HUES64 (cell line): ENCODE data around the gene SEMA5A.

ENCODE experiments used
- H3K27ac ChIP-seq: 2 replicates; pipeline ENCODE4 v1.7.0; 2013; ENCODE audit warnings: low read depth, low read length, inconsistent platforms
- H3K27me3 ChIP-seq: 2 replicates; pipeline ENCODE4 v1.6.1; 2013; ENCODE audit warnings: mild to moderate bottlenecking, low read length; ENCODE audit not compliant: insufficient read depth
- H3K36me3 ChIP-seq: 2 replicates; pipeline ENCODE4 v1.6.1; 2013; ENCODE audit warnings: mild to moderate bottlenecking, low read length; ENCODE audit not compliant: insufficient read depth
- H3K4me1 ChIP-seq: 2 replicates; pipeline ENCODE4 v1.6.1; 2013; ENCODE audit warnings: mild to moderate bottlenecking, low read length, moderate library complexity; ENCODE audit not compliant: insufficient read depth
- H3K4me3 ChIP-seq: 2 replicates; pipeline ENCODE4 v1.5.1; 2013; ENCODE audit warnings: mild to moderate bottlenecking, low read length, moderate library complexity
- H3K9ac ChIP-seq: 2 replicates; pipeline ENCODE4 v1.6.1; 2013; ENCODE audit warnings: mild to moderate bottlenecking, low read depth, low read length
- H3K9me3 ChIP-seq: 2 replicates; pipeline ENCODE4 v1.6.1; 2013; ENCODE audit warnings: low read depth, low read length; ENCODE audit not compliant: insufficient read depth
- WGBS: fragments of 150-250, 120-280 bp; methylation state at CpG from one replicate; pipeline ENCODE4 v1.1.7; 2013; ENCODE audit warnings: missing lambda C conversion rate; 5-methylcytosine and 5-hydroxymethylcytosine counted together

SEMA5A gene

DNA sequence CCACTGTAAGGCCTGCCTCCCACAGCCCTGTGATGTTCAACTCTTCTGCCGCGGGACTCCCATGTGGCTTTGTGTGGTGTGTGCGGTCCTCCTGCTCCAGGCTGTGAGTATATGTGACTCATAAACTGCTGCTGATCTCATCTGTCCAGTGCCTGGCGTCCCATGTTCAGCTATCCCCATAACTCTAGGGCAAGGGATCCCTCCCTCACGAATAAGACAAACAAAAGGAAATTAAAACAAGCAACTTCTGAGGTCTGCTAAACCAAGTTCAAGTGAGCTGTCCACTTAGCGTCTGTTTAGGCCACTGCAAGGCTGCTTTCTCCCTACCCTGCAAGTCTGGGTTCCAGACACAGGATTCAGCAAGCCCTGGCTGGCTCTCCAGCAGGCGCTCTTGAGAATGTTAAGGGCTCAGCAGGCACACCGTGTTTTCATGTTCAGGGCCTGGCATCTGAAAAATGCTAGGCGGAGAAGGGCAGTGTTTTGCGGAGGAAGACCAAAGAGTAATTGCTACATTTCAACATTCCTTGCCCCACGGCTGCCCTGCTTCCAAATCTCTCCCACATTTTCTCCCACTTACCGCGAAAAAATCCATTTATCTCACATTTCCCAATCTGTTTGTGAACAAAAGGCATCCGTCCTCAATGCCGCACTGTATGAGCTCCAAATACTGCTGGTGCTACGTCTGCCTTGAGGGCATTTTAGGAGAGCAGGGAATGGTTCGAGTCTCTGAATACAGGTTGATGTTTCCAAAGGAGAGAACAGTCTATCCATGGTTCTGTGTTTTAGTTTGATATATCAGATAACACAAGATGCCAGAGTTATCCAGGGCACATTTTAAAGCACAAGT lies 280.2 kb downstream of the SEMA5A start:
- peak overlapping the region; percentile 8; the same call in 1 of the 2 replicates for H3K9ac ChIP-seq
- 72% methylated on average over 17 of the region's 17 CpGs for WGBS
- H3K4me3 ChIP-seq: no peak overlapping the region
- H3K36me3 ChIP-seq: no peaks in the 10 kb centered on the region
- no peaks in the 10 kb centered on the region for H3K27me3 ChIP-seq
- H3K9me3 ChIP-seq: no peaks in the 10 kb centered on the region
- H3K4me1 ChIP-seq: peaks cover 16% of the 10 kb centered on the region
- peak overlapping the region; percentile 27 for H3K27ac ChIP-seq

DNA sequence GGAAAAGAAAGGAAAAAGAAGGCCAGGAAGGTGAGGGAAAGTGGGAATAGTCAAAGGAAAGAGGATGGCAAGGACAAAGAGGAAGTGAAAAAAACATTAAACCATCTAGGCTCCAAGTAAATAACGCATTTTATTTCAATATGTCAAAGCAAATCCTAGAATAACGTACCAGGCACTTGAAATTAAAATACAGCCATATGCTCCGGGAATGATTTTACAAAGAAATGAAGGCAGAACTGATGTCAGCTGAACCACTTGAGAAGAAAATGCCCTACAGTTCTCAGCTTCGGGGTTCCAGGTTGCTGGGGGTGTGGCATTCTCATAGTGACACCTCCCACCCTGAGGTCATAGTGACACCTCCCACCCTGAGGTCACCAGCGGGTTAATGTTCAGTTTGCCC lies 281.6 kb downstream of the SEMA5A start:
- H3K27ac ChIP-seq: no peak overlapping the region
- WGBS: 95% methylated on average over 5 of the region's 5 CpGs
- H3K4me1 ChIP-seq: peaks cover 16% of the 10 kb centered on the region
- no peaks in the 10 kb centered on the region for H3K9me3 ChIP-seq
- H3K36me3 ChIP-seq: no peaks in the 10 kb centered on the region
- no peaks in the 10 kb centered on the region for H3K27me3 ChIP-seq
- H3K9ac ChIP-seq: no peak overlapping the region
- H3K4me3 ChIP-seq: no peak overlapping the region

DNA sequence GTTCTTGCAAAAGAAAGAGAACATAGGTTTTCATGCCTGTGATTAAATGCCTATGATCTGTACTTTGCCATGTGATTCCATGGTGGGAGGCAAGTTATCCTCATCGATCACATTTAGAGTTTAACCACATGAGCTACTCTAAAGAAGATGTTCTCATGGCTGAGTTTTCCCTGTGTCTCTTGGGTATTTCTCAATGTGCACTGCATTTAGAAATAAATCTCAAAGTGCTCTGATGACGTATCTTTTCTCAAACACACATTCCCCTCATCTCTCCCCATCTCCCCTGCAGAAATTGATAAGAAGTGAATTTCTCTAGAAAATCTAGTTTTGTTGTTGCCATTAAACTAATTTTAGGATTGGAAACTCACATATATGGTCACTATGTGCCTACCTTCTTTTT lies 282.2 kb downstream of the SEMA5A start:
- Histone ChIP-seq H3K9me3 (no peaks in the 10 kb centered on the region), H3K9ac (no peak overlapping the region), H3K4me3 (no peak overlapping the region), H3K4me1 (peaks cover 12% of the 10 kb centered on the region), H3K27ac (no peak overlapping the region), H3K27me3 (no peaks in the 10 kb centered on the region), H3K36me3 (no peaks in the 10 kb centered on the region)
- 100% methylated on average over 1 of the region's 2 CpGs for WGBS

DNA sequence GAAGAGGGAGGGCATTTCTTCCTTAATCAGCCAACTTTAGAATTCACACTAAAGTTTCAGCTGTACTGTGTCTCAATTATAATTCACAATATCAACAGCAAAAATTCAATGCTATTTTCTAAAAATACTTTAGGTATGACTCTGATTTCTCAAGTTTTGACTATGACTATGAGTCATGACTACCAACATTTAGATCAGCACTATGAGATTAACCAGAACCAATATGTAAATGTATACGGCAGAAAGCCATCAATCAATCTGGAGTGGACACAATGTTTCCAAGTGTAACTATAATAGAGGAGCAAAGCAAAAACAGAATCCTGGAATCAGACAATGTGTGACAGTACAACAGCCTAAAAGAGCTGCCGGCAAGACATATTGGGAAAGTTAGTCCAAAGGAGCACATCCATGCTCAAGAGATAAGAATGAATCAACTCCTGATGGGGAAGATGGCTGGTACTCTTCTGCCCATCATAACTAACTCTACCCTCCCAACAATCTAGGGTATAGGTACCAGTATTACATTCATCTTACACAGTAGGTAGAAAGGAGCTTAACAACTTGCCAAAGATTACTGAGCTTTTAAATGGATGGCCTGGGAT lies 294.4 kb downstream of the SEMA5A start:
- H3K27ac ChIP-seq: no peak overlapping the region
- no peak overlapping the region for H3K9ac ChIP-seq
- 0 out of 2 replicates have a peak, but pooled peaks cover 3% of the 10 kb centered on the region for H3K4me1 ChIP-seq
- no peaks in the 10 kb centered on the region for H3K36me3 ChIP-seq
- no peak overlapping the region for H3K4me3 ChIP-seq
- WGBS: 100% methylated on average over 2 of the region's 2 CpGs
- no peaks in the 10 kb centered on the region for H3K27me3 ChIP-seq
- H3K9me3 ChIP-seq: no peaks in the 10 kb centered on the region

DNA sequence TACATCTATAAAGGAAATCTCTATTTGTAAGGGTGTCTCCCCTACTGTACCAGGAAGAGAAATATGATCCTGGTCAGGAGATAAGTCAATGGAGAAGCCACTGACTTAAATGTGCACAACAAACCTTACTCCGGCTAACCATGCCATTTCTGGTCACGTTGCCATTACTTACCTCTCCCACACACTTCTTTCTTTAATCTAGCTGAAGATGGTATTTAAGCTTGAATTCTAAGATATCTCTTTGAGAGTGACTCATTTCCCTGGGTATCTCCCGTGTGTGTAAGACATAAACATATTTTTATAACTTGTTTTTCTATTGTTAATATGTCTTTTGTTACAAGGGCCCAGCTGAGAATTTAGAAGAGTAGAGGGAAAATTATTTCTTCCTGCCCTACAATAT lies 296.6 kb downstream of the SEMA5A start:
- no peak overlapping the region for H3K27ac ChIP-seq
- no peaks in the 10 kb centered on the region for H3K27me3 ChIP-seq
- no peak overlapping the region for H3K4me3 ChIP-seq
- no peaks in the 10 kb centered on the region for H3K9me3 ChIP-seq
- no peaks in the 10 kb centered on the region for H3K36me3 ChIP-seq
- no peak overlapping the region for H3K9ac ChIP-seq
- 0 out of 2 replicates have a peak, but pooled peaks cover 3% of the 10 kb centered on the region for H3K4me1 ChIP-seq
- WGBS: 92% methylated on average over 2 of the region's 3 CpGs

DNA sequence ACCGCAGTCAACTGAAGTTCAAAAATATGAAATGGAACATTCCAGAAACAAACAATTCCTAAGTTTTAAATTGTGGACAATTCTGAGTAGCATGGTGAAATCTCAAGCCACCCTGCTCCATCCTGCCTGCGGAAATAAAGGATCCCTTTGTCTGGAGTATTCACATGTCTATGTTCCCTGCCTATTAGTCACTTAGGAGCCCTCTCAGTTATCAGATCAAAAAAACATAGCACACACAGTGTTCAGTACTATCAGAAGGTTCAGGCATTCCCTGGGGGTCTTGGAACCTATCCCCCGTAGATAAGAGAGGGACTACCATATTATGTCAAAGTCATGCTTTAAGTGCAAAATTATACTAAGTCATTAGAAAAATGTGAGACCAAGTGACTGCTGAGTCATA lies 300.8 kb downstream of the SEMA5A start:
- H3K4me1 ChIP-seq: 0 out of 2 replicates have a peak, but pooled peaks cover 3% of the 10 kb centered on the region
- no peak overlapping the region for H3K27ac ChIP-seq
- no peaks in the 10 kb centered on the region for H3K27me3 ChIP-seq
- H3K4me3 ChIP-seq: no peak overlapping the region
- H3K9ac ChIP-seq: no peak overlapping the region
- no peaks in the 10 kb centered on the region for H3K36me3 ChIP-seq
- 88% methylated on average over 2 of the region's 3 CpGs for WGBS
- no peaks in the 10 kb centered on the region for H3K9me3 ChIP-seq

DNA sequence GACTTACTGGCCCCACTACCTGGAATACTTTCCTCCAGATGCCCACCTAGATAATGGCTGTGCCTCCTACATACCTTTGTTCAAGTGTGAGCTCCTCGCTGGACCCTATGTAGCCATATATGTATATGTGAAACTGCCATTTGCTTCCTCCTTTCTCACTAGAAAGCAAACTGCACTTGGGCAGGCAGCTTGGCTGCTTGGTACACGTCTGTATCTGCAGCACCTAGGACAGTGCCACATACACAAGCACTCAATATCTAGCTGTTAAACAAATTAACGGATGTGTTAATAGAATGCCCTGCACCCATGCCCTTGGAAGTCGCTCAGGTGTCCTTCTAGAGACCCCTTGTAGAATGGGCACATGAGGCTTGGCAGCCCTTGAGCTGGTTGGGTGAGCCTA lies 301.5 kb downstream of the SEMA5A start:
- 0 out of 2 replicates have a peak, but pooled peaks cover 3% of the 10 kb centered on the region for H3K4me1 ChIP-seq
- whole genome bisulfite sequencing: 92% methylated on average over 4 of the region's 4 CpGs
- H3K27ac ChIP-seq: no peak overlapping the region
- no peaks in the 10 kb centered on the region for H3K36me3 ChIP-seq
- H3K4me3 ChIP-seq: no peak overlapping the region
- H3K9me3 ChIP-seq: no peaks in the 10 kb centered on the region
- H3K9ac ChIP-seq: no peak overlapping the region
- H3K27me3 ChIP-seq: no peaks in the 10 kb centered on the region

DNA sequence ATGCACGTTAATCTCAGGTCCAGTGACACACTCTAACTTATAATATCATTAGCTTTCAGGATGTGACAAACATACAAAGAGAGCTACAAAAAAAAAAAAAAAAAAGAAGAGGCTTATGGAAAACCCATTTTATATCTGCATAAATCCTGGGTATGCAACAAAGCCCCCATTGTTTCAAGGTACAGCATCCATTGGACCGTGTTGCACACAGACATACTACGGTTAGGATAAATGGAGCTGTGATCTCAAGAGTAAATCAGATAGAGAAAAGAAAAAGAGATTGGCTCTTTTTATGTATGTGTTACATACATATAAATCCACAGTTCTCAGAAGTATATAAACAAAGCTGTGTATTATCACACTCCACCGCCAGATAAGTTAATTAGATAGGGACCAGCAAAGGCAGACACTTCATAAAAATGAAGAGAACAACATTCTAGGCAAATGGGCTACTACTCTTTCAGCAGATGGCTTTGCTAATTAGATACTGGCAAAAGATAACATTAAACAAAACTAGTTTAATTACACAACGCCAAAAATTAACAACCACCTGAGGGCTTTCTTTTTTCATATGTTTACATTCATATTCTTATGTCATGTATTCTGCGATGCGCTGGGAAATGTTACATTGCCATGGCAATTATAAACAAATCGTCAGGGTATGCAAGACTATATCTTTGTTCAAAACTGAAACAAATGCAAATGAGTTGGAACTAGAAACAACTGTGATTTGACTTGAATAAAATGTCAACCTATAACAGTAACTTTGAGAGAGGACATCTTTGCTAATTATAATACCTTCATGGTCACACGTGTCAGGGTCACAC lies 304.2 kb downstream of the SEMA5A start:
- H3K36me3 ChIP-seq: no peaks in the 10 kb centered on the region
- no peaks in the 10 kb centered on the region for H3K4me1 ChIP-seq
- 94% methylated on average over 8 of the region's 9 CpGs for WGBS
- H3K4me3 ChIP-seq: no peak overlapping the region
- no peak overlapping the region for H3K27ac ChIP-seq
- no peaks in the 10 kb centered on the region for H3K9me3 ChIP-seq
- no peaks in the 10 kb centered on the region for H3K27me3 ChIP-seq
- no peak overlapping the region for H3K9ac ChIP-seq

DNA sequence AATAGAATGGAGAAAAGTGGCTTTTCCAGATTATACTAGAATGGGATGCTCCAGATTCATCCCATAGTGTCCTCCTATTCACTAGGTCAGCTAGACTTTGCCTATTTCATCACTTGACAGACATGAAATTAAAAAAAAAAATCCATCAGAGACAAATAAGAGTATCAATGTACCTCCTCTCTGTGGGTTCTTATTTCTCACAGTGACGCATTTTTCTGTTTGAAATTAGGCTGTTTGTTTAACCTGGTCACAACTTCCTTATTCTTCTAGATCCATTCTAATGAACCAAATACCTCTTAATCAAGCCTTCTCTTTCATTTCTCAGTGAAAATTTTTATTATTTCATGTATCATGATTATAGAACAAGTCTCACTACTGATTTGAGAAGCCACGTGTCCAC lies 305.4 kb downstream of the SEMA5A start:
- WGBS: 90% methylated on average over 2 of the region's 2 CpGs
- no peaks in the 10 kb centered on the region for H3K27me3 ChIP-seq

DNA sequence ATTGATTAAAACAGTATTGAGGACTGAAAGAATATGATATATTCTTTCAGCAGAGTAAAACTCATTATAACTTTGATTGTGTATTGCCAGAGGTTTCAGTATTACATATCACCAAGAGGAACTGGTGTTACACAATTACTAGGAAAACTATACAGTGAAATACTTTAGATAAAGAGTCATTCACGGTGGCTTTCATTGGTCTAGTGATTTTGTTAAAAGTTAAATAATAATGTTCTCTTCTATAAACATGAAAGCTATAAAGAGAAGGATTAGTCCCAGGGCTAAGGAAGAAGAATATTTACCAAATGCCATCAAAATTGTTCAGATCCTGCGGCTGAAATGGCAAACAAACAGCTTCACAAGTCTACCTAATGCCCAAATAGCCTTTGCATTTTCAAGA lies 306.2 kb downstream of the SEMA5A start:
- no peaks in the 10 kb centered on the region for H3K4me1 ChIP-seq
- H3K27ac ChIP-seq: no peak overlapping the region
- H3K4me3 ChIP-seq: no peak overlapping the region

More for the DNA sequence above, 305.4 kb downstream of the SEMA5A start:
- no peak overlapping the region for H3K27ac ChIP-seq
- no peaks in the 10 kb centered on the region for H3K4me1 ChIP-seq
- H3K9me3 ChIP-seq: no peaks in the 10 kb centered on the region
- no peak overlapping the region for H3K9ac ChIP-seq
- no peak overlapping the region for H3K4me3 ChIP-seq
- no peaks in the 10 kb centered on the region for H3K36me3 ChIP-seq

DNA sequence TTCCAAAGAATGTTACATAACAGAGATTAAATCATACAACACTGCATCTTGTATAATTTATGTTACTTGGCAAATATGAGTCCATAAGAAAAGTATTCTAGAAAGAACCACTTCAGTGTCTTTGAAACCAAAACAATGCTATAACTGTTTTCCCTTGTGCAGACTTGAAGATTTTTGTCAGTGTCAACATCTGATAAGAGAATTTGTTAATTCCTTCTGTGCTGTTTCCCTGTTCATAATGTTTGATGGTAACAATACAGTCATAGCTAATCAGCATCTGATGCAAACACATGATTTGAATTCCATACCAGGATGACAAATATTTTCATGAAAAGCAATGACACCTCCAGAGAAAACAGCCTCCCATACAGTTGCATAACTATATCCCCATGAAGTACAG lies 306.8 kb downstream of the SEMA5A start:
- Histone ChIP-seq H3K36me3 (no peaks in the 10 kb centered on the region), H3K4me3 (no peak overlapping the region), H3K27me3 (no peaks in the 10 kb centered on the region), H3K4me1 (no peaks in the 10 kb centered on the region), H3K9me3 (no peaks in the 10 kb centered on the region), H3K9ac (no peak overlapping the region), H3K27ac (no peak overlapping the region)

More for the DNA sequence above, 306.2 kb downstream of the SEMA5A start:
- no peak overlapping the region for H3K9ac ChIP-seq
- WGBS: 80% methylated on average over 1 of the region's 2 CpGs
- H3K27me3 ChIP-seq: no peaks in the 10 kb centered on the region
- no peaks in the 10 kb centered on the region for H3K36me3 ChIP-seq
- H3K9me3 ChIP-seq: no peaks in the 10 kb centered on the region
